HL-60 (cell line): ENCODE measurements around the gene FOXO1.

Source experiments
- DNase-seq, 2 experiments: peaks; one replicate each; pipeline ENCODE4 v3.0.0-alpha.2; 2010 to 2020; ENCODE audit warnings: low read depth in 1 of 2, low spot score in 1 of 2
- H3K27ac ChIP-seq: fragments of 250-450 bp; sonication (Bioruptor Pico); replicated peaks from 2 replicates; pipeline ENCODE4 v1.5.1; 2020; ENCODE audit warnings: mild to moderate bottlenecking, moderate library complexity
- H3K27me3 ChIP-seq: fragments of 250-450 bp; sonication (Bioruptor Pico); 2 replicates; pipeline ENCODE4 v1.5.1; 2021; ENCODE audit warnings: mild to moderate bottlenecking, moderate library complexity; ENCODE audit not compliant: insufficient read depth, poor library complexity, severe bottlenecking
- H3K4me3 ChIP-seq: replicated peaks from 2 replicates; pipeline ENCODE4 v1.5.1; 2011; ENCODE audit warnings: mild to moderate bottlenecking, control low read depth, low read length; ENCODE audit not compliant: insufficient read depth
- CTCF ChIP-seq: IDR thresholded peaks from one replicate; pipeline ENCODE4 v1.5.1; 2011; ENCODE audit warnings: low read length, control low read depth, inconsistent platforms; ENCODE audit not compliant: insufficient read depth
- GABPA ChIP-seq: IDR thresholded peaks from 2 replicates; pipeline ENCODE4 v1.6.1; 2012; ENCODE audit warnings: low read depth
- POLR2AphosphoS5 ChIP-seq: IDR thresholded peaks from 2 replicates; pipeline ENCODE4 v1.6.1; 2012; ENCODE audit warnings: low read depth
- REST ChIP-seq: IDR thresholded peaks from 2 replicates; pipeline ENCODE4 v1.6.1; 2012; ENCODE audit warnings: low read depth; ENCODE audit not compliant: insufficient replicate concordance
- SPI1 ChIP-seq: IDR thresholded peaks from 2 replicates; pipeline ENCODE4 v1.6.1; 2012; ENCODE audit warnings: low read depth, mild to moderate bottlenecking, borderline replicate concordance

FOXO1 gene

GRCh38 chr13:40519637-40520036 is 146.8 kb downstream of the FOXO1 start:
- DNase-seq: no peak
- Histone ChIP-seq H3K4me3 (no peak overlapping the region), H3K27me3 (peaks cover 7% of the 10 kb centered on the region), H3K27ac (no peak overlapping the region)
- TF ChIP-seq REST (no peak), POLR2AphosphoS5 (no peak), GABPA (no peak), CTCF (no peak), SPI1 (no peak)

GRCh38 chr13:40518481-40518882 is 148.0 kb downstream of the FOXO1 start:
- no peak for DNase-seq
- TF ChIP-seq POLR2AphosphoS5 (no peak), CTCF (no peak), REST (no peak), SPI1 (no peak), GABPA (no peak)
- Histone ChIP-seq H3K27ac (no peak overlapping the region), H3K4me3 (no peak overlapping the region), H3K27me3 (peaks cover 7% of the 10 kb centered on the region)

- Histone ChIP-seq H3K27ac (no peak overlapping the region), H3K4me3 (no peak overlapping the region), H3K27me3 (peaks cover 7% of the 10 kb centered on the region)
- no peak for TF ChIP-seq REST
- no peak for TF ChIP-seq POLR2AphosphoS5
- TF ChIP-seq GABPA: no peak
- TF ChIP-seq SPI1: no peak
- no peak for TF ChIP-seq CTCF
- no peak for DNase-seq
Measured at GRCh38 chr13:40517486-40518480, 148.7 kb downstream of the FOXO1 start.
